Stimulated activated CD8-positive, alpha-beta memory T cell treated with anti-CD3 and anti-CD28 coated beads, Interleukin-4, amount 100 ng/mL, for 4 hours (primary cell): ENCODE measurements around the gene RAB12.

Source experiments
- DNase-seq, 2 donors: peaks; one replicate each; pipeline ENCODE4 v3.0.0-alpha.2; 2020; ENCODE audit warnings: low read depth in 2 of 2, low spot score in 1 of 2

Gene RAB12

GRCh38 chr18:8681196-8681595, 72.0 kb downstream of the RAB12 start:
- DNase-seq: no peak

- no peak for DNase-seq
These were observed 75.3 kb downstream of the RAB12 start for GRCh38 chr18:8684577-8684976.

- DNase-seq: no peak
These were observed 76.1 kb downstream of the RAB12 start for GRCh38 chr18:8685141-8685913.

GRCh38 chr18:8685914-8686216, 76.6 kb downstream of the RAB12 start:
- DNase-seq: no peak

- DNase-seq: no peak
These were observed 77.4 kb downstream of the RAB12 start for GRCh38 chr18:8686611-8687010.

GRCh38 chr18:8688216-8688800, 79.1 kb downstream of the RAB12 start:
- no peak for DNase-seq

- DNase-seq: no peak
These were observed 79.6 kb downstream of the RAB12 start for GRCh38 chr18:8688816-8689215.
